Thyroid gland (tissue), 4 donors: ENCODE measurements around the gene MEF2B. TPM values are rescaled to one million over a fixed set of nuclear protein-coding genes. Genes with fewer than 3 reads are reported as not detected.
A peak's percentile ranks its signal among the peaks of the same experiment; 100 is the strongest.

ENCODE experiments used
- DNase-seq, 2 donors: peaks; one replicate each; pipeline ENCODE4 v3.0.0-alpha.2; 2019
- H3K27ac ChIP-seq, 3 donors: fragments of 200-600 bp; sonication (generic); 1 replicate in 2 of 3; 2 replicates in 1 of 3; pipeline ENCODE4 v1.5.1; 2016 to 2019; ENCODE audit warnings: mild to moderate bottlenecking in 1 of 3, moderate library complexity in 1 of 3
- H3K27me3 ChIP-seq: fragments of 200-600 bp; sonication (generic); one replicate; pipeline ENCODE4 v1.5.1; 2019
- H3K36me3 ChIP-seq, 2 donors: fragments of 200-600 bp; sonication (generic); one replicate each; pipeline ENCODE4 v1.5.1; 2016 to 2019
- H3K4me1 ChIP-seq, 2 donors: fragments of 200-600 bp; sonication (generic); one replicate each; pipeline ENCODE4 v1.5.1; 2017 to 2019
- H3K4me3 ChIP-seq, 3 donors: fragments of 200-600 bp; sonication (generic); replicated peaks in 1 of 3; 1 replicate in 2 of 3; 2 replicates in 1 of 3; pipeline ENCODE4 v1.5.1; 2016; ENCODE audit warnings: mild to moderate bottlenecking in 1 of 3
- H3K9me3 ChIP-seq: fragments of 200-600 bp; sonication (generic); one replicate; pipeline ENCODE4 v1.5.1; 2017
- CTCF ChIP-seq, 6 experiments: fragments of 200-600 bp in 3 of 6; fragments of 450-650 bp in 3 of 6; sonication (generic) in 3 of 6; IDR thresholded peaks; one replicate each; pipeline ENCODE4 v1.5.1; 2016 to 2019; ENCODE audit warnings: antibody characterized with exemption in 6 of 6, mild to moderate bottlenecking in 2 of 6, inconsistent platforms in 1 of 6, moderate library complexity in 1 of 6
- POLR2A ChIP-seq, 2 donors: fragments of 450-650 bp; IDR thresholded peaks; one replicate each; pipeline ENCODE4 v1.6.1; 2017; ENCODE audit warnings: antibody characterized with exemption in 2 of 2, mild to moderate bottlenecking in 2 of 2, moderate library complexity in 1 of 2
- WGBS, 2 donors: methylation state at CpG; one replicate each; pipeline ENCODE4 v1.1.5; 2017; 5-methylcytosine and 5-hydroxymethylcytosine counted together
- intact Hi-C: fragments of 100-400 bp; cut with DNase I; formaldehyde crosslinking; loops from one replicate; pipeline ENCODE4 v1.15.1; 2023
- total RNA-seq, 4 donors: library from RNA; depleted of rRNA; stranded (reverse); fragments of >200 nt; gene quantifications; one replicate each; pipeline ENCODE4 v1.2.3, GENCODE V29; 2016

The MEF2B gene
- total RNA-seq, 4 donors from 2014 or later, result 0.67 to 1.5 TPM; not detected in 2

GRCh38 chr19:19203012-19203856 lies 33.2 kb upstream of the MEF2B start, which contains the start of gene NR2C2AP:
NR2C2AP (minus strand) TSS chr19:19203414; CDS start chr19:19203060, 354 bp downstream.
- no peaks in the 10 kb centered on the region for H3K9me3 ChIP-seq
- peak in 1 of 2 donors; percentile 24 for TF ChIP-seq POLR2A (IDR thresholded peaks at IDR 0.05)
- peak in 1 of 6 experiments; percentile 18 for TF ChIP-seq CTCF (IDR thresholded peaks at IDR 0.05)
- intact Hi-C loops, result no loop called here
- H3K4me3 ChIP-seq, result peak within 1 kb of the TSS; percentile 52 to 65 (median 60)
- peak within 1 kb of the TSS; percentile 48 to 70 (median 58) for H3K27ac ChIP-seq
- WGBS, 2 donors, result 7 to 14% methylated on average over 36 to 59 of the region's 60 CpGs
- H3K36me3 ChIP-seq, result peaks cover 8 to 20% of the 10 kb centered on the region in 2 donors
- H3K27me3 ChIP-seq, result no peaks in the 10 kb centered on the region
- peaks cover 8 to 22% of the 10 kb centered on the region in 2 donors for H3K4me1 ChIP-seq
- DNase-seq, result peak; percentile 92 to 93

- DNase-seq, result no peak
- 21 to 32% methylated on average over 6 to 11 of the region's 11 CpGs for WGBS, 2 donors
- Histone ChIP-seq H3K4me1 (peaks cover 8 to 22% of the 10 kb centered on the region in 2 donors), H3K27ac (peak overlapping the region; percentile 48 to 70 (median 58)), H3K4me3 (peak overlapping the region in 2 of 3 donors; percentile 60 to 65), H3K36me3 (peaks cover 8 to 24% of the 10 kb centered on the region in 2 donors), H3K27me3 (no peaks in the 10 kb centered on the region), H3K9me3 (no peaks in the 10 kb centered on the region)
- intact Hi-C loops, result no loop called here
- no peak for TF ChIP-seq CTCF (IDR thresholded peaks at IDR 0.05)
- no peak for TF ChIP-seq POLR2A (IDR thresholded peaks at IDR 0.05)
Measured at GRCh38 chr19:19202707-19203011, 32.6 kb upstream of the MEF2B start.

GRCh38 chr19:19201697-19202630 lies 31.9 kb upstream of the MEF2B start:
- no peaks in the 10 kb centered on the region for H3K9me3 ChIP-seq
- WGBS, 2 donors, result 83 to 86% methylated on average over 16 to 17 of the region's 19 CpGs
- no peak for TF ChIP-seq CTCF (IDR thresholded peaks at IDR 0.05)
- no peak for TF ChIP-seq POLR2A (IDR thresholded peaks at IDR 0.05)

GRCh38 chr19:19193926-19194325 lies 23.9 kb upstream of the MEF2B start:
- 68 to 73% methylated on average over 5 of the region's 5 CpGs for WGBS, 2 donors
- Histone ChIP-seq H3K27me3 (no peaks in the 10 kb centered on the region), H3K27ac (peak overlapping the region in 2 of 3 donors; percentile 38 to 43), H3K4me1 (peaks cover 34 to 40% of the 10 kb centered on the region in 2 donors), H3K9me3 (no peaks in the 10 kb centered on the region), H3K4me3 (peak overlapping the region in 1 of 3 donors; percentile 93), H3K36me3 (peaks cover 13 to 27% of the 10 kb centered on the region in 2 donors)
- no peak for DNase-seq
- TF ChIP-seq CTCF (IDR thresholded peaks at IDR 0.05) (no peak), POLR2A (IDR thresholded peaks at IDR 0.05) (no peak)
- intact Hi-C loops, result no loop called here

More at GRCh38 chr19:19201697-19202630, 31.9 kb upstream of the MEF2B start:
- intact Hi-C loops, result no loop called here
- Histone ChIP-seq H3K27me3 (no peaks in the 10 kb centered on the region), H3K36me3 (peaks cover 15 to 30% of the 10 kb centered on the region in 2 donors), H3K4me3 (peak overlapping the region in 2 of 3 donors; percentile 60 to 65), H3K27ac (no peak overlapping the region), H3K4me1 (peaks cover 8 to 22% of the 10 kb centered on the region in 2 donors)
- no peak for DNase-seq
